NCI-H2029 treated with DMSO at 0.1 percent for 48 hours (cell line): ENCODE results near the gene HOXD8.

Source experiments
- DNase-seq: peaks from one replicate; lab custom pipeline; 2025; lab: John Stamatoyannopoulos, UW

HOXD8 gene

DNA sequence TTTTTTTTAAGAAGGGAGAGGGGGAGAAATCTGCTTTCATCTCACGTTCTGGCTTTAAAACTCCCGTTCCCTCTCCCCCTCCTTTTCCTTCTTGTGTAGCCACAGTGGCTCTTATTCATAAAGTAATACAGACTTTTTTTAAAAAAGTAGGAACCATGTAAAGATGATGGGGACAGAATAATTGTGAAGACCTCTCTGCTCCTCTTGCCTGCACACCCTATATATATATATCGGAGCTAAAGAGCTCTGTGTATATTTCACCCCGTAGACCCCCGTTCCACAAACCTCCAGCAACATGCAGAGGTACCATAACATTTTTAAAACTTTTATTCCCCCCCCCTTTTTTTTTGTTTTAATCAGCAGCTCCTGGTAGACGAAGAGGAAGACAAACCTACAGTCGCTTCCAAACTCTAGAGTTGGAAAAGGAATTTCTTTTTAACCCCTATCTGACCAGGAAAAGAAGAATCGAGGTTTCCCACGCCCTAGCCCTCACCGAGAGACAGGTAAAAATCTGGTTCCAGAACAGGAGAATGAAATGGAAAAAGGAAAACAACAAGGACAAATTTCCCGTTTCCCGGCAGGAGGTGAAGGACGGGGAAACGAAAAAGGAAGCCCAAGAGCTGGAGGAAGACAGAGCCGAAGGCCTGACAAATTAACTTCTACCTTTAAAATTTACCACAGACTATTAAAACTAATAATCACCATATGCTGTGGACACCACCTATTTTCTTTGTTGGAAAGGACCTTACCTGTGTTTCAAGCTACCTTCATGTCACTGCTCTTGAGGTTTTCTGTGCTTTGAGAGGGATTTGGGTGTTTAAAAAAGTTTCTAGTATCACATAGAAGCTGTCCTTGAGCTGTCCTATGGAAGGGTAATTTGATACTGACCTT, 1.7 kb downstream of the HOXD8 start:
- DNase-seq, result no peak

DNA sequence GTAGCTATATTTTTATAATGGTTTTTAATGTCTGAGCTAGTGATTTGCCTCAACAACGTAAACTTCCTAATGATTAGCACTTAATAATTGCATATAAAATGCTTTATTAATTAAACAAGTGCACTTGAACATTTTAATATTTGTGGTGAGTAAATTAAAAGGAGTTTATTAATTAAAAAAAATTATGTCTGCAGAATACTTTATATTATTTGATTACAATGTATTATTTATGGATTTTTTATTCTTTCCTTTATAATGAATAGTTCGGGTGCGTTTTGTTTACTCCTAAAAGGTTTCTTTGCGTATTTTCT, 2.3 kb downstream of the HOXD8 start:
- no peak for DNase-seq

DNA sequence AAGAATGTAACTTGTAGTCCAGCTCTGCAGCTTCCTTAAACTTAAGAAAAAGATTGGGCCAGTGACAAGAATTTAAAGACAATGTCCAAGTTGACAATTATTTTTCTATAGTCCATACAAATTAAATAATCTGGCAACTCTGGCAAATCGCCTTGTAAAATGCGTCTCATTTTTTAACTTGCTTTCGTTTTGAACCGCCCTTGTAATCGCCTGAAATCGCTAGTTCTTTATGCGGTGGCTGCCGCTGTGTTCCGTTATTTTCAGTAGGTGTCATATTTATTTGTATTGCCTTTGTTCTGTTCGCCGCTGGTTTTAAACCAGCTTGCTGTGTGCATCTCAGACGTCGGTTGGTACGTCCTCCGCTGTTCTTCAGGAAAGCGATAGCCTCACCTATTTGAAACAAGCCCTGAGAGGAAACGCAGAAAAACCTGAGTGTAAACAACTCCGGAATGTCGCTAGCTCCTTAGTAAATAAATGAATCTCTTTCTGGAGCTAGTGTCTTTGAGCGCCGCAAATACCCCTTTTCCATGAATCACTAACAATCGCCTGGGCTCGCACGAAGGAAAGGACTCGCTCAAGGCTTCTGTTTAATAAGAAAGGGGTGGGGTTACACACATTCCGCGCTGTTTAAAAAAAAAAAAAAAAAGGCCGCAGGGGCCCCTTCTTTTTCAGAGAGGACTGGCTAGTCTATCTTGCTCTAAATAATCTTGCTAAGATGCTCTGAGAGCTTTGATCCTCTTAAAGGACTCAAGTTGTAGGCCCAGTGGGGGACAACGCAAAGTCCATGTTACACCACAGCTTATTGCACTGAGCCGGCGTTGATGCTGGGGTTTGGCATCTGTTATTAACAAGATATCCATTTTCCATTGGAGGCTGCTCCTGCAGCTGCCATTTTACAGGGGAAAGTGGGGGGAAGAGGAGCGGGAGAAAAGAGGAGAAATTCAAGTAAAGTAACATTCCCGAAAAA, 3.0 kb downstream of the HOXD8 start:
- DNase-seq, result peak; percentile 82

DNA sequence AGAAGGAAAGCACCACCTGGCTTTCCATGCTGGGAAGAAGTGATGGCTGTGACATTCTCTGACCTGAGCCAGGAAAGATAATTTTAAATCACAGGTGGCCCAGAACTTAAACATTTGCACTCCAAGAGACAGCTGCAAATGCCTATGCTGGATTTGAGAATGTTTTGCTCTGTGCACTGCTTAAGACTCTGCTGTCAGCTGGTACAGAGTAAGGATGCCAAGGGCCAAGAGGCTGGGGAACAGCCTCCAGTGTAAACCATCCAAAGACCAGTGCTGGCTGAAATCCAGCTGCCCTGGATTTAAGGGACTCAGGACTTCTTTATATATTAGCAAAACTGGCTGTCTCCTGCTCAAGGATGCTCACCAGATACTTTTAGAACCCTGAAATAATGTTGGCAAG, 3.9 kb downstream of the HOXD8 start:
- no peak for DNase-seq

DNA sequence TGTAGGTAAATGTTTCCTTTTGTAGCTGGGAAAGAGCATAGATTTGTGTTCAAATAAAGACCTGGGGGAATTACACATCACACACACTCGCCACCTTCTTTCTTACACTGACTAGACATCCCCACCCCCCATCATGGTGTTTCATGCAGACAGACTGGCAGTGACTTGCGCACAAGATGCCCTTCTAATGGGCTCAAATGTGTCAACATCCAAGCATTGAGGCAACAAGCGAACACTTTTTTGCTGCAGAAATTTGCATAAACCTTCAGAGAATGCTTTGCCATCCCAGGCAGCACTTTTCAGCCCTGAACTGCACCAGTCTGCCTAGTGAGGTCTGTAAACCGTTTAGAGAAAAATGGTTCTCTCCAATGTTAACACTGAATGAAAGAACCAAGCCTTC, 4.5 kb downstream of the HOXD8 start:
- no peak for DNase-seq

GRCh38 chr2:176135035-176135440, 5.5 kb downstream of the HOXD8 start:
- DNase-seq, result no peak

DNA sequence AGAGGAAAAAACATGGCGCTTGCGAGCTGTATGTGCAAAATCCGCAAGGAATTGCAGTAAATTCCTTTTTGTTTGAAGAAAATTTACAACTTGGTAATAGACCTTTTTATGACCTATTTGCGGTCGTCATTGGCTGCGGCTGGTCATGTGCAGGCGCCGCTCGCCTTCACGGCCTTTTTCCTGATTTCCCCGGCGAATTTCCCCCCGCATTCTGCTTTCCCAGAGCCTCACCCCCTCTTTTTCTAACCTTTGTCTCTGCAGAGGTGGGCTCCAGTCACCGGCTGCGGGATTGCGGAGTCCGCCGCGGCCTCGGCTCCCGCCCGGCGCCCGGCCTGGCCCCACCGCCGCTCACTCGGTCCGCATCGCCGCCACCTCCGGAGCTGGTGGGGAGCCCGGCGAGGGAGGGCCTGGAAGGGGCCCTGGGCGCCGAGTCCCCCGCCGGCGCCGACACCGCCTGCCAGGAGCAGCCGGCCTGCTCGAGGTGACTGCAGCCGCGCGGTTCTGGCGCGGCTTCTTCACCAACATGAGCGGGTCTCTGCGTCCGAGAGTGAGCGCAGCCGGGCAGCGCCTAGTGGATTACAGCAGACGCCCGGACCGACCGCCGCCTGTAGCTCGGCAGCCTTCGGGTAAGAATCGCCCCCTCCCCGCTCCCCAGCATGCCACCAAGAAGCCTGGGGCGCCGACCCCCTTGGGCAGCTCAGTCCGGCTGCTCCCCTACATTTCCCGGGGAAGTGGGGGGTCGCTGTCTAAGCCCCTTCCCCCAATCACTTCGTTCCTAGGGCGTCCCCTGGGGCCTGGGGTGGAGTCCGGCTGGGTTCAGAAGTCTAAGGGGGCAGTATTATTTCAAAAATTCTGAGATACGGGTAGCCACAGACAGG, 7.1 kb downstream of the HOXD8 start:
- no peak for DNase-seq

DNA sequence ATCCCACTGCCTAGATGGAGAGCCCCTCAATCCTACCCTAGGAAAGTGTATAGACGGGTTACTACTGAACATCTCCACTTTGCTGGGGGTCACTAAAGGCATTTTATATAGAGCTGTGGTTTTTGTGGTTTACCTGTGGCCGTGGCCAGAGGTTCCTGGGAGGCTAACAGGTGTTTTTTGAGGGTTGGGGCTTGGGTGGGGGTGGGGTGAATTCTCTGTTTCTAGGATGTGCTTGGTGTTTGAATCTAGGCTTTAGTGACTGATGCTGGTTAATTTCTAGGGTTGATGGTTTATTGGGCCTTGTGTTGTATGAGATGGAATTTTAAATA, 7.7 kb downstream of the HOXD8 start:
- no peak for DNase-seq

DNA sequence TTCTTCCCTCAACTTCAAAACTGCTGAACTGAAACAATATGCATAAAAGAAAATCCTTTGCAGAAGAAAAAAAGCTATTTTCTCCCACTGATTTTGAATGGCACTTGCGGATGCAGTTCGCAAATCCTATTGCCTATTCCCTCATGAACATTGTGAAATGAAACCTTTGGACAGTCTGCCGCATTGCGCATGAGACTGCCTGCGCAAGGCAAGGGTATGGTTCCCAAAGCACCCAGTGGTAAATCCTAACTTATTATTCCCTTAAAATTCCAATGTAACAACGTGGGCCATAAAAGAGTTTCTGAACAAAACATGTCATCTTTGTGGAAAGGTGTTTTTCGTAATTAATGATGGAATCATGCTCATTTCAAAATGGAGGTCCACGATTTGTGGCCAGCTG, 8.4 kb downstream of the HOXD8 start:
- DNase-seq, result no peak

DNA sequence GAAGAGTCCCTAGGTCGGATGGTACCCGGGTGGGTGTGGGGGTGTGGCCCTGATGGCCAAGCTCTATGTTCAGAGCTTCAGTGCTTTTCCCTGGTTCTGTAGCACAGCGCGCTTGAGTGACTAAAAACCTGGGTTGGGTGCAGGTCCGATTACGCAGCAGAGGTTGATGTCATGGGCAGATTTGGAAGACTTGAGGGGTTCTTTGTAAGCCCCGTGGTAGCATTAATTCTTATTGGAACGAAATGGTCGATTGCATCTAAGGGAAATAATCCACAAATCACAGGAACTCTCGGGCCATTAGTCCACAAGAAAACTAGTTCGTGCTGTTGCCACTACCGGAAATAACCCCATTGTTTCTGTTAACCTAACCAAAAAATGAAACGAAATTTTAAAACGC, 9.0 kb downstream of the HOXD8 start:
- no peak for DNase-seq

- no peak for DNase-seq
Measured at GRCh38 chr2:176138923-176139660, 9.6 kb downstream of the HOXD8 start.

- DNase-seq, result peak; percentile 44
Measured at GRCh38 chr2:176139661-176140512, 10.4 kb downstream of the HOXD8 start.

- no peak for DNase-seq
Measured at GRCh38 chr2:176140513-176141317, 11.2 kb downstream of the HOXD8 start.

GRCh38 chr2:176142281-176142680, 12.8 kb downstream of the HOXD8 start:
- no peak for DNase-seq

DNA sequence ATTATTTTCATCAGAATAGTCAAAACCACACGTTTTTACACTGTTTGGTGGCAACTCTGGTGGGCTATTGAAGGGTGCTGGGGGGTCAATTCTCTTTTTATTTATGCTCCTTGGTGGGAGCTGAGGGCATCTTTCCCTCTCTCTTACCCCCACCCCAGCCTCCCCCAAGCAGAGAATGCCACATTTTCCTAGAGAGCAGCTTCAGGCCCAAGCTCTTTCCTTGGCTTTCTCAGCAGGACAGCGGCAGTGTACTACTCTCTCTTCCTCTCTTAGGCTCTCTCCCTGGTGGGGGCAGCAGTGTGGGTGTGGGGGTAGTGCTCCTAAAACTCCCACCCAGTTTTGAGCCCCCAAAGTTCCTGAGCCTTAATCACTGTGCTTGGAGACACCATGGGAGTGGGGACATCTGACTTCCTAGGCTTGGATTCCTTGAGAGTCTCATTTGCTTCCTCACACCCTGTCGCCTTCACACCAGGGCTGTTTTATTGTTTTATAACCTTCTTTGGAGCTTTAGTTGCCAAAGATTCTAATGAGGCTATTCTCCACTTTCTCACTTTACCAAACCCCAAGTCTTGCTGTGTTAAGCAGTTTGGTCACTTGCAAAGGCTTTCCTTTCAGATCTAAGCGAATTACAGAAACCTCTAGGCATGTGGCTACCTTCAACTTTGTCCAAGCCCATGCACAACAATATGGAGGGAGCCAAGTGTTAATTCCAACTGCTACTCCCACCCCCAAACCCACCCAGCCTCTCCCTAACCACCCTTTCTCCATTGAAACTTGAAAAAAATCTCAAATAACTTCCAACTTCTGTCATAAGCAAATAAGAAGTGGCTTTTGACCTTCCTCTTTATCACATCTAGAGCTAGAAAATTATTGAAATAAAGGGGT, 15.8 kb downstream of the HOXD8 start:
- DNase-seq, result no peak

GRCh38 chr2:176146101-176146500, 16.6 kb downstream of the HOXD8 start:
- DNase-seq, result no peak

DNA sequence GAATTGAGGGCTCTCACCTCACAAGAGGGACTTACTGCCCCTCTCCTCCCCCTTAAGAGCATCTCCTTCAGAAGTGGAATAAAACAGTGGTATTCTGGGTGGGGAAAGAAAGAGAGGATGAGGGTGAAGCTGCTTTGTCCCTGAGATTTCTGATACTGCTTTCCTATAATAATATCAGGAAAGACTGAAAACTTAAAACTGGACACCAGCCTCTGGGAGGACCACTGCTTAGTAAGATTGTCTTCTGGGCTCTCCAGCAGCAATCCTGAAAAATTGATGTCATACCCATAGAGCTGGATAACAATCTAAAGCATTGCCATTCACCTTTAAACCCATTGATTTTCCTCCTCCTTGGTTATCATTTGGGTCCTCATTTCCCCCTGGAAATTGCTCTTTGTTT, 17.1 kb downstream of the HOXD8 start:
- no peak for DNase-seq

DNA sequence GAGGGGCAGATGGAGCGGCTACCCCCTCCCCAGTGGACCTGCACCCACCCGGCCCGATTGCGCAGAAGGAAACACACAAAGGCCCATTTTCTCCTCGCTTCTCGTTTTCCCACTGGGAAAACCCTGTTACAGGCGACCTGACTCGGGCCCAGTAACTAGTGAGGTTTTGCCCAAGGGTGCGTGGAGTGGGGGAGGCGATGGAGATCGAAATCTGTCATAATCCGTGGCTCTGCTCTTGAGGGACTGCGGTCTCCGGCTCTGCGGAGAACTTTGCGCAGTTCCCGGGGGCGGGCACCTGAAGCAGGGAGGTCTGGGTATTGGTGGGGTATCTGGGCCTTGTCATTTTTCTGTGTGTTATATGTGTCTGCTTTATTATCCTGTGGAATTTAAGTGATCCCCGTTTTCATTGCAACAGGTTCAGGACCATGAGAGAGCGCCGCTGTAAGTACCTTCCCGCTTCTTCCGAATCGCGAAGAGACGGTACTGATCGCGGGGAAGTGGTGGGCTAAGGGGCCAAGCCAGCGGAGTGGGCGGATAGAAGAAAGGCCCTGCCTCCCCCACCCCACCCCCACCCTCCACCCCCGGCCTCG, 17.8 kb downstream of the HOXD8 start:
- DNase-seq, result no peak
